NCI-H2107 treated with DMSO at 0.1 percent for 48 hours (cell line): ENCODE measurements around the gene LILRB5.
"Not testable (repeated sequence)": the region's sequence is repeated elsewhere in the genome, so short reads cannot be mapped to it uniquely, and the experiment has no call there.

ENCODE experiments used
- DNase-seq: peaks from one replicate; lab custom pipeline; 2025; ENCODE audit not compliant: unreplicated experiment; lab: John Stamatoyannopoulos, UW

LILRB5 gene

GRCh38 chr19:54243809-54244208 lies 13.3 kb downstream of the LILRB5 start:
- not testable (repeated sequence) for DNase-seq

- not testable (repeated sequence) for DNase-seq
These were observed 14.4 kb downstream of the LILRB5 start, which contains the start of gene LILRA6 for GRCh38 chr19:54242646-54243045. TSS of gene LILRA6 (minus strand) at chr19:54242790.

- DNase-seq = not testable (repeated sequence)
These were observed 14.8 kb downstream of the LILRB5 start for GRCh38 chr19:54242234-54242633.

GRCh38 chr19:54240372-54241336 lies 16.4 kb downstream of the LILRB5 start:
- not testable (repeated sequence) for DNase-seq

GRCh38 chr19:54239491-54240371 lies 17.3 kb downstream of the LILRB5 start:
- not testable (repeated sequence) for DNase-seq

- DNase-seq = no peak
These were observed 23.1 kb downstream of the LILRB5 start for GRCh38 chr19:54233941-54234340.

GRCh38 chr19:54231077-54231931 lies 25.8 kb downstream of the LILRB5 start:
- peak; percentile 86 for DNase-seq

GRCh38 chr19:54230031-54230430 lies 27.0 kb downstream of the LILRB5 start:
- DNase-seq = no peak

GRCh38 chr19:54229146-54229545 lies 27.9 kb downstream of the LILRB5 start:
- no peak for DNase-seq

- not testable (repeated sequence) for DNase-seq
These were observed 32.5 kb downstream of the LILRB5 start for GRCh38 chr19:54224619-54225018.

GRCh38 chr19:54223937-54224281 lies 33.2 kb downstream of the LILRB5 start:
- DNase-seq = not testable (repeated sequence)

GRCh38 chr19:54223277-54223936 lies 33.7 kb downstream of the LILRB5 start:
- not testable (repeated sequence) for DNase-seq

GRCh38 chr19:54222474-54223276 lies 34.4 kb downstream of the LILRB5 start, which contains the start of gene LILRB3:
TSS of gene LILRB3 (minus strand) at chr19:54223007. CDS start at chr19:54222976, 31 bp downstream.
- DNase-seq = not testable (repeated sequence)

- DNase-seq = not testable (repeated sequence)
These were observed 35.1 kb downstream of the LILRB5 start for GRCh38 chr19:54221947-54222346.

- not testable (repeated sequence) for DNase-seq
These were observed 37.4 kb downstream of the LILRB5 start for GRCh38 chr19:54219702-54220101.

- DNase-seq = no peak
These were observed 38.0 kb downstream of the LILRB5 start for GRCh38 chr19:54218960-54219661.

- no peak for DNase-seq
These were observed 38.8 kb downstream of the LILRB5 start for GRCh38 chr19:54218259-54218658.

- not testable (repeated sequence) for DNase-seq
These were observed 39.4 kb downstream of the LILRB5 start for GRCh38 chr19:54217517-54218247.
